CD14-positive monocyte (primary cell): ENCODE measurements around the gene CTU1. TPM values are rescaled to one million over a fixed set of nuclear protein-coding genes. Genes with fewer than 3 reads are reported as not detected.

Experiments used
- DNase-seq, 3 donors: peaks; one replicate each; pipeline ENCODE4 v3.0.0-alpha.2; 2011 to 2022
- H2AFZ ChIP-seq: 2 replicates; pipeline ENCODE4 v1.6.0; 2012; ENCODE audit warnings: mild to moderate bottlenecking, low read depth, low read length, inconsistent platforms; ENCODE audit not compliant: insufficient read depth, poor library complexity, severe bottlenecking
- H3K27ac ChIP-seq, 2 donors: 1 replicate in 1 of 2; 2 replicates in 1 of 2; pipeline ENCODE4 v1.5.1; 2012 to 2013; ENCODE audit warnings: low read length in 2 of 2, control low read depth in 1 of 2, inconsistent platforms in 1 of 2, low read depth in 1 of 2, mild to moderate bottlenecking in 1 of 2
- H3K27me3 ChIP-seq, 2 donors: one replicate each; pipeline versions ENCODE4 v1.6.0 to v1.6.1; 2011 to 2013; ENCODE audit warnings: low read length in 2 of 2; ENCODE audit not compliant: control insufficient read depth in 2 of 2, insufficient read depth in 2 of 2
- H3K36me3 ChIP-seq, 2 donors: replicated peaks in 1 of 2; 1 replicate in 1 of 2; 2 replicates in 1 of 2; pipeline versions ENCODE4 v1.5.1 to v1.6.1; 2012 to 2013; ENCODE audit warnings: low read length in 2 of 2, control low read depth in 1 of 2, inconsistent platforms in 1 of 2, mild to moderate bottlenecking in 1 of 2; ENCODE audit not compliant: insufficient read depth in 2 of 2, control insufficient read depth in 1 of 2
- H3K4me1 ChIP-seq, 2 donors: 1 replicate in 1 of 2; 2 replicates in 1 of 2; pipeline versions ENCODE4 v1.5.1 to v1.6.1; 2012 to 2013; ENCODE audit warnings: low read length in 2 of 2, control low read depth in 1 of 2, inconsistent platforms in 1 of 2, mild to moderate bottlenecking in 1 of 2, moderate library complexity in 1 of 2; ENCODE audit not compliant: insufficient read depth in 2 of 2, control insufficient read depth in 1 of 2
- H3K4me2 ChIP-seq: replicated peaks from 2 replicates; pipeline ENCODE3; 2012; ENCODE audit warnings: low read length, moderate library complexity, mild to moderate bottlenecking; ENCODE audit not compliant: poor library complexity, severe bottlenecking; ENCODE audit errors: extremely low read depth
- H3K4me3 ChIP-seq, 3 experiments: fragments of 200-600 bp in 1 of 3; sonication (generic) in 1 of 3; replicated peaks in 1 of 3; 1 replicate in 2 of 3; 2 replicates in 1 of 3; pipeline ENCODE4 v1.5.1; 2011 to 2013; ENCODE audit warnings: low read length in 3 of 3, mild to moderate bottlenecking in 3 of 3, control low read depth in 2 of 3, low read depth in 2 of 3, inconsistent platforms in 1 of 3, moderate library complexity in 1 of 3
- H3K79me2 ChIP-seq: 2 replicates; pipeline ENCODE4 v1.6.0; 2012; ENCODE audit warnings: mild to moderate bottlenecking, control low read depth, inconsistent platforms, low read length, moderate library complexity; ENCODE audit not compliant: insufficient read depth
- H3K9ac ChIP-seq: 2 replicates; pipeline ENCODE4 v1.6.0; 2017; ENCODE audit warnings: low read length, mild to moderate bottlenecking; ENCODE audit not compliant: insufficient read depth, poor library complexity, severe bottlenecking
- H3K9me3 ChIP-seq, 2 donors: replicated peaks in 1 of 2; 1 replicate in 1 of 2; 2 replicates in 1 of 2; pipeline versions ENCODE4 v1.5.1 to v1.6.1; 2012 to 2013; ENCODE audit warnings: low read length in 2 of 2, control low read depth in 1 of 2; ENCODE audit not compliant: control insufficient read depth in 1 of 2, insufficient read depth in 1 of 2
- H4K20me1 ChIP-seq: 2 replicates; pipeline ENCODE4 v1.6.0; 2012; ENCODE audit warnings: mild to moderate bottlenecking, low read length, control low read depth, moderate library complexity; ENCODE audit not compliant: insufficient read depth
- H3K27ac Mint-ChIP-seq, 7 donors: one replicate each; pipeline ENCODE4 v1.8.0; 2020; ENCODE audit warnings: mild to moderate bottlenecking in 7 of 7, mixed read lengths in 7 of 7, moderate library complexity in 6 of 7, inconsistent platforms in 2 of 7
- H3K27me3 Mint-ChIP-seq, 3 donors: one replicate each; pipeline ENCODE4 v1.8.0; 2021 to 2022; ENCODE audit warnings: low read depth in 3 of 3, mild to moderate bottlenecking in 3 of 3, mixed read lengths in 3 of 3, moderate library complexity in 3 of 3, inconsistent platforms in 1 of 3
- H3K36me3 Mint-ChIP-seq, 2 donors: one replicate each; pipeline ENCODE4 v1.8.0; 2020; ENCODE audit warnings: mixed read lengths in 2 of 2, inconsistent platforms in 1 of 2, mild to moderate bottlenecking in 1 of 2
- H3K4me1 Mint-ChIP-seq: one replicate; pipeline ENCODE4 v1.8.0; 2020; ENCODE audit warnings: mild to moderate bottlenecking, mixed read lengths
- H3K4me3 Mint-ChIP-seq, 2 donors: one replicate each; pipeline ENCODE4 v1.8.0; 2020; ENCODE audit warnings: mild to moderate bottlenecking in 2 of 2, mixed read lengths in 2 of 2, moderate library complexity in 1 of 2
- H3K9me3 Mint-ChIP-seq, 7 donors: one replicate each; pipeline ENCODE4 v1.8.0; 2020 to 2022; ENCODE audit warnings: mixed read lengths in 7 of 7, mild to moderate bottlenecking in 6 of 7, moderate library complexity in 6 of 7, inconsistent platforms in 2 of 7
- CTCF ChIP-seq: fragments of 200-600 bp; IDR thresholded peaks from one replicate; pipeline ENCODE4 v1.8.0; 2022; ENCODE audit warnings: antibody characterized with exemption, mild to moderate bottlenecking
- WGBS: methylation state at CpG from one replicate; pipeline ENCODE4 v1.1.5; 2013; ENCODE audit warnings: missing lambda C conversion rate; ENCODE audit not compliant: insufficient coverage; 5-methylcytosine and 5-hydroxymethylcytosine counted together
- intact Hi-C, 2 donors: fragments of 100-400 bp; cut with micrococcal nuclease; formaldehyde crosslinking; loops; one replicate each; pipeline versions ENCODE4 v1.15.0 to v1.15.1; 2023
- polyA plus RNA-seq, 3 donors: library from polyadenylated mRNA; depleted of rRNA in 1 of 3; unstranded in 2 of 3; stranded (reverse) in 1 of 3; fragments of 300-500 nt in 2 of 3; fragments of >200 nt in 1 of 3; fragmentation: Illumina TruSeq in 2 of 3; gene quantifications; 1 replicate in 2 of 3; 2 replicates in 1 of 3; pipeline ENCODE4 v1.2.3, GENCODE V29; 2012 to 2021

The CTU1 gene
- polyA plus RNA-seq, 3 donors: 0.75 to 3.0 (median 2.9) TPM

GRCh38 chr19:51083783-51084182, 24.4 kb downstream of the CTU1 start:
- WGBS: 80% methylated on average over 7 of the region's 14 CpGs
- H3K4me3 Mint-ChIP-seq: peak overlapping the region in 1 of 2 donors; percentile 1
- intact Hi-C loops: no loop called here

GRCh38 chr19:51083181-51083580, 25.0 kb downstream of the CTU1 start:
- Mint-ChIP-seq H3K36me3 (no peaks in the 10 kb centered on the region), H3K27me3 (peaks cover 14 to 22% (median 15%) of the 10 kb centered on the region in 3 donors), H3K27ac (no peak overlapping the region), H3K4me1 (no peaks in the 10 kb centered on the region), H3K4me3 (no peak overlapping the region), H3K9me3 (peaks cover 0 to 2% (median 0%) of the 10 kb centered on the region in 7 donors)
- no peaks in the 10 kb centered on the region for H4K20me1 ChIP-seq
- no peak overlapping the region for H3K9ac ChIP-seq
- H3K4me2 ChIP-seq: no peak overlapping the region
- H3K4me3 ChIP-seq: no peak overlapping the region
- 42% methylated on average over 4 of the region's 4 CpGs for WGBS
- no peak overlapping the region for H2AFZ ChIP-seq
- H3K27ac ChIP-seq: no peak overlapping the region
- no peak for TF ChIP-seq CTCF
- no peaks in the 10 kb centered on the region for H3K9me3 ChIP-seq
- no peaks in the 10 kb centered on the region for H3K27me3 ChIP-seq
- H3K36me3 ChIP-seq: no peaks in the 10 kb centered on the region
- H3K4me1 ChIP-seq: no peaks in the 10 kb centered on the region
- H3K79me2 ChIP-seq: no peaks in the 10 kb centered on the region
- intact Hi-C loops: no loop called here
- DNase-seq: no peak

More at GRCh38 chr19:51083783-51084182, 24.4 kb downstream of the CTU1 start:
- H3K4me3 ChIP-seq: no peak overlapping the region
- no peaks in the 10 kb centered on the region for H3K36me3 Mint-ChIP-seq
- no peak overlapping the region for H3K27ac Mint-ChIP-seq
- H3K36me3 ChIP-seq: no peaks in the 10 kb centered on the region
- no peaks in the 10 kb centered on the region for H3K4me1 ChIP-seq
- no peak overlapping the region for H2AFZ ChIP-seq
- peaks cover 0 to 2% (median 0%) of the 10 kb centered on the region in 7 donors for H3K9me3 Mint-ChIP-seq
- no peak for DNase-seq
- H3K27me3 Mint-ChIP-seq: peaks cover 14 to 21% (median 15%) of the 10 kb centered on the region in 3 donors
- no peak overlapping the region for H3K4me2 ChIP-seq
- H3K9me3 ChIP-seq: no peaks in the 10 kb centered on the region
- TF ChIP-seq CTCF: no peak
- no peak overlapping the region for H3K9ac ChIP-seq
- no peaks in the 10 kb centered on the region for H3K79me2 ChIP-seq
- H4K20me1 ChIP-seq: no peaks in the 10 kb centered on the region
- H3K4me1 Mint-ChIP-seq: no peaks in the 10 kb centered on the region
- no peaks in the 10 kb centered on the region for H3K27me3 ChIP-seq
- no peak overlapping the region for H3K27ac ChIP-seq
